Measurements from ENCODE around the gene C16orf86. TPM values are rescaled to one million over a fixed set of nuclear protein-coding genes. Genes with fewer than 3 reads are reported as not detected.
A peak's percentile ranks its signal among the peaks of the same experiment; 100 is the strongest.

The C16orf86 gene, protein sequence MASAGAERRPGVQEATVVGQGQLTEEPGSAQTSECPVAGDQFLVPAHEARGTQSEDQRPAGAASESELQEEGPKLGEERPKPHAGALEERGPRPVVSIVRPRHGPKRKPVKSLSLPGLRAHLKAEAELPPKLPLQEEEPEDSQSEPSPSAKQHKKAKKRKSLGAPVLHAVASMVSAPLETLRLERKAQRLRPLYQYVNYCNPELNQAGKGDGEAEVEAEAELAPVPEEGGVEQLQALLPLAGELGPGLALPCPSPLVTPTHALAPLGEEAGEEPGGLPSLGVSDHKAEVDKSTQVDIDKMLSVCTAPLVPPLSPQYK
- total RNA-seq (1 to 10 TPM; 4.3 to 6.4 (median 4.7) TPM), polyA plus RNA-seq (1 to 10 TPM; 3.5 to 5.7 TPM), total RNA-seq (1.7 reads per million, percentile 7 among the genes with 10 or more reads in this experiment)

DNA sequence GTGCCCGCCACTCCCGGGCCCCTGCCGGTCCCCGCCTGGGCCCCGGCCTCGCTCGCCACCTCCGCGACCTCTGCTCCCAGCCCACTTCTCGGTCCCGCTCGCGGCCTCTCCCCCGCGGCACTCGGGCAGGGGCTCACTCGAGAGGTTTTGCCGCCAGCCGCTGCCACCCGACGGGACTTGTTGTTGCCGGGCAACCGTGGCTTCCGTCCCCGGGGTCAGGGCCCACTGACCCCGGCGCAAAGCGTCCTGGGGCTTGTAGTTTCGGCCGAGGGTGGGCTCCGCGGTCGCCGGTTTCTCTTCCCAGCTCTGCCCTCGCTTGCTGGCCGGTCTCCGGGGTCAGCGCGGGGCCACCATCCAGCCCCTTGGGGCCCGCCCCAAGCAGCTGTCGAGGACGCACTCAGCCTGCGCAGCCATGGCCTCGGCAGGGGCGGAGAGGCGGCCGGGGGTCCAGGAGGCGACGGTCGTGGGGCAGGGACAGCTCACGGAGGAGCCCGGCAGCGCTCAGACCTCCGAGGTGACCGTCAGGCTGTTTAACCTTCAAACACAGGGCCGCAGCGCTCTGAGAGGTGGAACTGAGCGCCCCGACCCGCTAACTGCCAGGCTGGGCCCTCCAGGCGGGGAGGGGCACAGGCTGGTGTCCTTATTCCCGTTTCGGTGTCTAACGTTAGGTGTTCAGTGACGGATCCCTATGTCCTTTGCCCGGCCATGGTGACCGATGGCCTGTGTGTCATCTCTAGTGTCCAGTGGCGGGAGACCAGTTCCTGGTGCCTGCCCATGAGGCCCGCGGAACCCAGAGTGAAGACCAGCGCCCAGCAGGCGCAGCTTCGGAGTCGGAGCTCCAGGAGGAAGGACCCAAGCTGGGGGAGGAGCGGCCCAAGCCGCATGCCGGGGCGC lies at the start of gene C16orf86, which contains the start of gene ENKD1:
Gene C16orf86, plus strand, starts transcription at position 256 of the 894 bp plus-strand sequence. Its CDS starts 157 bp downstream, at position 413.
Gene ENKD1, minus strand, starts transcription at position 192 of the 894 bp plus-strand sequence. CDS start 308 bp downstream, outside the sequence.
- H3K36me3 ChIP-seq (ENCODE audit: control insufficient read depth in 2 of 3, insufficient read depth in 3 of 3, low read length in 3 of 3), result no peaks in the 10 kb centered on the region
- peak; percentile 75 for ATAC-seq

GRCh38 chr16:67628216-67628615 lies 38.4 kb upstream of the C16orf86 start:
- ChIA-PET POLR2A (interaction anchor here (0.9 to 1.0 kb wide), 2 partner anchors 59 to 81 kb away, joined by 3 read pairs; no protein-coding TSS in a partner anchor), CTCF (interaction anchor here (1.0 kb wide), 1 partner anchor 81 kb away, joined by 3 read pairs; no protein-coding TSS in a partner anchor)
- no peaks in the 10 kb centered on the region for H3K4me1 Mint-ChIP-seq
- no peak overlapping the region for H3K4me3 Mint-ChIP-seq
- ATAC-seq, result no peak
- H3K27ac Mint-ChIP-seq, result peak overlapping the region in 2 of 9 donors; percentile 9 to 18
- H3K4me1 ChIP-seq (ENCODE audit: control insufficient read depth in 2 of 2, insufficient read depth in 2 of 2, low read length in 2 of 2), result no peaks in the 10 kb centered on the region
- intact Hi-C loops (cut with micrococcal nuclease), result no loop called here
- peaks cover 8 to 41% (median 25%) of the 10 kb centered on the region in 5 donors for H3K36me3 Mint-ChIP-seq
- H3K27me3 Mint-ChIP-seq, result no peaks in the 10 kb centered on the region
- peaks cover 14 to 82% (median 39%) of the 10 kb centered on the region in 3 experiments for H3K36me3 ChIP-seq (ENCODE audit: control insufficient read depth in 2 of 3, insufficient read depth in 3 of 3, low read length in 3 of 3)
- H3K27ac ChIP-seq (ENCODE audit: low read depth, low read length), result no peak overlapping the region
- DNase-seq, result no peak
- H3K9me3 Mint-ChIP-seq, result no peaks in the 10 kb centered on the region
- H3K27me3 ChIP-seq (ENCODE audit: control insufficient read depth in 2 of 2, insufficient read depth in 2 of 2, low read length in 2 of 2), result no peaks in the 10 kb centered on the region
- no peak overlapping the region for H3K4me3 ChIP-seq (ENCODE audit: low read length)
- no peaks in the 10 kb centered on the region for H3K9me3 ChIP-seq (ENCODE audit: control insufficient read depth in 2 of 3, low read length in 3 of 3)

More for the DNA sequence above, at the start of gene C16orf86, which contains the start of gene ENKD1:
- H3K36me3 Mint-ChIP-seq, result no peaks in the 10 kb centered on the region
- peak; percentile 68 to 81 (median 77) for DNase-seq
- peak within 1 kb of the TSS; percentile 65 to 96 (median 83) for H3K4me3 Mint-ChIP-seq
- H3K9me3 Mint-ChIP-seq, result peaks cover 0 to 1% (median 0%) of the 10 kb centered on the region in 11 donors
- no peaks in the 10 kb centered on the region for H3K27me3 ChIP-seq (ENCODE audit: control insufficient read depth in 2 of 2, insufficient read depth in 2 of 2, low read length in 2 of 2)
- peaks cover 6 to 28% (median 17%) of the 10 kb centered on the region in 7 donors for H3K4me1 Mint-ChIP-seq
- H3K4me3 ChIP-seq (ENCODE audit: low read length), result peak within 1 kb of the TSS; percentile 56
- peaks cover 9 to 13% of the 10 kb centered on the region in 2 donors for H3K4me1 ChIP-seq (ENCODE audit: control insufficient read depth in 2 of 2, insufficient read depth in 2 of 2, low read length in 2 of 2)
- no peaks in the 10 kb centered on the region for H3K9me3 ChIP-seq (ENCODE audit: control insufficient read depth in 2 of 3, low read length in 3 of 3)
- no peaks in the 10 kb centered on the region for H3K27me3 Mint-ChIP-seq
- POLR2A ChIA-PET, result interaction anchor here (0.6 to 3.1 kb wide), 19 partner anchors 8 to 439 kb away, joined by 3 to 41 read pairs (median 4); partner anchors contain the start of genes AGRP, ATP6V0D1, CARMIL2 and CTCF
- CTCF ChIA-PET, result interaction anchor here (0.6 to 9.1 kb wide), 25 partner anchors 8 to 557 kb away, joined by 3 to 85 read pairs (median 4); partner anchors contain the start of genes ATP6V0D1, CARMIL2, CTCF and RIPOR1
- peak within 1 kb of the TSS; percentile 73 for H3K27ac ChIP-seq (ENCODE audit: low read depth, low read length)
- peak within 1 kb of the TSS in 8 of 9 donors; percentile 25 to 87 (median 72) for H3K27ac Mint-ChIP-seq
- intact Hi-C loops (cut with micrococcal nuclease), result loop anchor here (1.0 to 10.0 kb wide), 9 partner anchors 22 to 568 kb away; partner anchors contain the start of genes ATP6V0D1 (in 1 of the 2), CARMIL2 (in 1 of the 2), CTCF (in 1 of the 2) and ESRP2 (in 1 of the 2)

DNA sequence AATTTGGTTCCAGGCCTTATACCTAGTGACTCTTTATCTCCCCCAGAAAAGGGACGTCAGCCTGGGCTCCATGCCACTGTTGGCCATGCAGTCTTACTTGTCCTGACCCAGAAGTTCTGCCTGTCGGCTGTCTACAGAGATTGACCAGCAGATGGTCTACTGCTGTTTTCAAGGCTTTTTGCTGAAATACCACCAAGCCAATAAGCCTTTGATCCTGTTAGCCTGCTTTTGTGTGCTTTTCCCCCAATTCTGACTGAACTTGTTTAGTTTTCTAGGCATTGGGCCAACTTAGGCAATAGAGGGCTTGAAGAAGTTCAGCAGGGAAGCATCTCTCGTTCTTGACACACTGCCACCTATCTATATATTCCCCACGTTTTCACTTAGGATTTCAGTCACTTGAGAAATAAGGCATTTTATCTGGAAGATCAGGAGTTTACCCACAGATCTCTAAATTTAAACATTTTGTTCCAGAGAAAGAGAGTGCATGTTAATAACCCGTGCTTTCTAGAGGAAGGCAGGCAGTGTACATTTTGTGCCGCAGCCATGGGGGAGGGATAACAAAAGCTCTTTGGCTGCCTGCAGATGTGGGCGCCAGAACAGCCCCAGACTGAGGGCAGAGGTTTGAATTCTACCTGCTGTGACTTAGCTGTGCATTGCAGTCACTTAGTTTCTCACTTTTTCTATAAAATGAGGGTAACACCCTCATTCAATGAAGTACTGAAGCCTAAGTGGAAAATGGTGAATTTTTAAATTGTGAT lies 34.0 kb upstream of the C16orf86 start:
- Mint-ChIP-seq H3K36me3 (peaks cover 8 to 40% (median 22%) of the 10 kb centered on the region in 5 donors), H3K27ac (peak overlapping the region in 6 of 9 donors; percentile 4 to 81 (median 54)), H3K4me1 (no peaks in the 10 kb centered on the region), H3K4me3 (no peak overlapping the region), H3K9me3 (no peaks in the 10 kb centered on the region), H3K27me3 (no peaks in the 10 kb centered on the region)
- Histone ChIP-seq H3K4me3 (ENCODE audit: low read length) (no peak overlapping the region), H3K9me3 (ENCODE audit: control insufficient read depth in 2 of 3, low read length in 3 of 3) (no peaks in the 10 kb centered on the region), H3K27me3 (ENCODE audit: control insufficient read depth in 2 of 2, insufficient read depth in 2 of 2, low read length in 2 of 2) (no peaks in the 10 kb centered on the region), H3K4me1 (ENCODE audit: control insufficient read depth in 2 of 2, insufficient read depth in 2 of 2, low read length in 2 of 2) (no peaks in the 10 kb centered on the region), H3K36me3 (ENCODE audit: control insufficient read depth in 2 of 3, insufficient read depth in 3 of 3, low read length in 3 of 3) (peaks cover 7 to 75% (median 30%) of the 10 kb centered on the region in 3 experiments), H3K27ac (ENCODE audit: low read depth, low read length) (no peak overlapping the region)
- no peak for ATAC-seq
- intact Hi-C loops (cut with micrococcal nuclease), result no loop called here
- POLR2A ChIA-PET, result interaction anchor here (1.4 kb wide), 1 partner anchor 11 kb away, joined by 4 read pairs; no protein-coding TSS in a partner anchor
- CTCF ChIA-PET, result no interaction called here
- DNase-seq, result no peak

DNA sequence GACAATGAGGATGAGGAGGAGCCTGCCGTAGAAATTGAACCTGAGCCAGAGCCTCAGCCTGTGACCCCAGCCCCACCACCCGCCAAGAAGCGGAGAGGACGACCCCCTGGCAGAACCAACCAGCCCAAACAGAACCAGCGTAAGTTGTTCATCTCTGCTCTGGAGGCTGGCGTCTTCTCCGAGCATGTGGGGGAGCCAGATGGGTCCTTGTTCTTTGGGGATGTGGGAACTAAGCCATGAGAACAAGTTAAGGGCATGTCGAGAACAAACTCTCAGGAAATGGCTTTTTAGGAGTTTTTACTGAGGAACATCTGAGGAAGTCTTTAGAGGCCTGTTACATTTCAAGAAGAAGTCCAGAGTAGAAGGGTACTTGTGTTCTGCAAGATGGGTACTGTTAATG lies 29.9 kb upstream of the C16orf86 start:
- CTCF ChIA-PET, result interaction anchor here (1.9 kb wide), 1 partner anchor 9 kb away, joined by 4 read pairs; the partner anchor contains the start of gene CARMIL2
- Histone ChIP-seq H3K27me3 (ENCODE audit: control insufficient read depth in 2 of 2, insufficient read depth in 2 of 2, low read length in 2 of 2) (no peaks in the 10 kb centered on the region), H3K27ac (ENCODE audit: low read depth, low read length) (no peak overlapping the region), H3K4me1 (ENCODE audit: control insufficient read depth in 2 of 2, insufficient read depth in 2 of 2, low read length in 2 of 2) (no peaks in the 10 kb centered on the region), H3K36me3 (ENCODE audit: control insufficient read depth in 2 of 3, insufficient read depth in 3 of 3, low read length in 3 of 3) (peaks cover 19 to 63% (median 29%) of the 10 kb centered on the region in 3 experiments), H3K9me3 (ENCODE audit: control insufficient read depth in 2 of 3, low read length in 3 of 3) (no peaks in the 10 kb centered on the region), H3K4me3 (ENCODE audit: low read length) (no peak overlapping the region)
- DNase-seq, result no peak
- no peak for ATAC-seq
- Mint-ChIP-seq H3K9me3 (no peaks in the 10 kb centered on the region), H3K36me3 (peaks cover 9 to 23% (median 13%) of the 10 kb centered on the region in 5 donors), H3K4me3 (no peak overlapping the region), H3K4me1 (no peaks in the 10 kb centered on the region), H3K27ac (no peak overlapping the region), H3K27me3 (no peaks in the 10 kb centered on the region)
- POLR2A ChIA-PET, result no interaction called here
- intact Hi-C loops (cut with micrococcal nuclease), result no loop called here

DNA sequence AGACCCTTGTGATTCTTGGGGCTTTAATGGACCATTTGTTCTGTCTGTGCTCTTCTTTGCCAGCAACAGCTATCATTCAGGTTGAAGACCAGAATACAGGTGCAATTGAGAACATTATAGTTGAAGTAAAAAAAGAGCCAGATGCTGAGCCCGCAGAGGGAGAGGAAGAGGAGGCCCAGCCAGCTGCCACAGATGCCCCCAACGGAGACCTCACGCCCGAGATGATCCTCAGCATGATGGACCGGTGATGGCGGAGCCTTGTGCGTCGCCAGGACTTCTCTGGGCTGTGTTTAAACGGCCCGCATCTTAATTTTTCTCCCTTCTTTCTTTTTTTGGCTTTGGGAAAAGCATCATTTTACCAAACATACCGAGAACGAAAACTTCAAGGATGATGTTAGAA lies 29.0 kb upstream of the C16orf86 start:
- Mint-ChIP-seq H3K4me3 (no peak overlapping the region), H3K9me3 (no peaks in the 10 kb centered on the region), H3K27ac (no peak overlapping the region), H3K27me3 (no peaks in the 10 kb centered on the region), H3K36me3 (peaks cover 6 to 17% (median 9%) of the 10 kb centered on the region in 5 donors), H3K4me1 (no peaks in the 10 kb centered on the region)
- no peaks in the 10 kb centered on the region for H3K4me1 ChIP-seq (ENCODE audit: control insufficient read depth in 2 of 2, insufficient read depth in 2 of 2, low read length in 2 of 2)
- H3K36me3 ChIP-seq (ENCODE audit: control insufficient read depth in 2 of 3, insufficient read depth in 3 of 3, low read length in 3 of 3), result peaks cover 12 to 53% (median 25%) of the 10 kb centered on the region in 3 experiments
- H3K27ac ChIP-seq (ENCODE audit: low read depth, low read length), result no peak overlapping the region
- CTCF ChIA-PET, result no interaction called here
- intact Hi-C loops (cut with micrococcal nuclease), result no loop called here
- DNase-seq (no peak), ATAC-seq (no peak)
- no peaks in the 10 kb centered on the region for H3K9me3 ChIP-seq (ENCODE audit: control insufficient read depth in 2 of 3, low read length in 3 of 3)
- POLR2A ChIA-PET, result interaction anchor here (0.9 kb wide), 1 partner anchor 22 kb away, joined by 3 read pairs; the partner anchor contains the start of gene ACD
- no peak overlapping the region for H3K4me3 ChIP-seq (ENCODE audit: low read length)
- H3K27me3 ChIP-seq (ENCODE audit: control insufficient read depth in 2 of 2, insufficient read depth in 2 of 2, low read length in 2 of 2), result no peaks in the 10 kb centered on the region
